Measurements from ENCODE around the gene ZSCAN12. TPM values are rescaled to one million over a fixed set of nuclear protein-coding genes. Genes with fewer than 3 reads are reported as not detected.

The ZSCAN12 gene
- total and polyA plus RNA-seq, 2 of the 13 experiments (the other 11 are each of a cell fraction or from before 2014, with no cell fraction given) = 2.8 to 8.9 TPM

- no peak for TF ChIP-seq ZZZ3 (CRISPR knock-in tag; IDR thresholded peaks at IDR 0.05; ENCODE audit: borderline replicate concordance)
- TF ChIP-seq ZNF33B (CRISPR knock-in tag; IDR thresholded peaks at IDR 0.05) = no peak
- TF ChIP-seq ZNF44 (CRISPR knock-in tag; IDR thresholded peaks at IDR 0.05) = no peak
- no peak for TF ChIP-seq MTERF4 (CRISPR knock-in tag; IDR thresholded peaks at IDR 0.05)
- no peak for TF ChIP-seq FOXK2 (IDR thresholded peaks at IDR 0.05)
- TF ChIP-seq ZNF816 (CRISPR knock-in tag; IDR thresholded peaks at IDR 0.05; ENCODE audit: borderline replicate concordance) = no peak
- no peak for TF ChIP-seq CAMTA2 (CRISPR knock-in tag; IDR thresholded peaks at IDR 0.05; ENCODE audit: borderline replicate concordance)
- no peak for TF ChIP-seq GPBP1L1 (CRISPR knock-in tag; IDR thresholded peaks at IDR 0.05)
These were observed 14.1 kb upstream of the ZSCAN12 start (continued) for GRCh38 chr6:28413681-28414080.

GRCh38 chr6:28410767-28411166, 11.2 kb upstream of the ZSCAN12 start:
- no peak overlapping the region for H2AFZ ChIP-seq (ENCODE audit: low read length)
- BruUV-seq (replicated peaks) = no TSS peak
- ChIA-PET CTCF (ENCODE audit: low intra/inter-chr PET ratio, low total read pairs) (no interaction called here), POLR2A (no interaction called here)
- intact Hi-C loops (cut with micrococcal nuclease; ENCODE audit: unreplicated experiment) (no loop called here), in situ Hi-C loops (cut with HindIII; ENCODE audit: extremely low pct_ligation_motif_present, low pct_unique_long_range_greater_than_20kb) (no loop called here)
- WGBS (ENCODE audit: low lambda C conversion rate) = 44% methylated on average over 2 of the region's 2 CpGs
- FAIRE-seq (no peak), DNase-seq (ENCODE audit: low spot score) (no peak), ATAC-seq (no peak)
- H3K27ac ChIP-seq (ENCODE audit: extremely low read length, insufficient read depth, low read length) = no peak overlapping the region
- no peaks in the 10 kb centered on the region for H3K4me1 ChIP-seq (ENCODE audit: insufficient read depth, low read length)
- no peaks in the 10 kb centered on the region for H3K79me2 ChIP-seq (ENCODE audit: insufficient read depth, low read length)
- no peaks in the 10 kb centered on the region for H4K20me1 ChIP-seq (ENCODE audit: insufficient read depth, low read length)
- H3K36me3 ChIP-seq (replicated peaks in 1 of 2; ENCODE audit: control insufficient read depth in 1 of 2, insufficient read depth in 2 of 2, low read length in 2 of 2) = no peaks in the 10 kb centered on the region
- H3K9me3 ChIP-seq (ENCODE audit: low read length) = no peaks in the 10 kb centered on the region
- no peak overlapping the region for H3K4me3 ChIP-seq (replicated peaks in 1 of 3; ENCODE audit: insufficient read depth in 1 of 3, low read depth in 2 of 3, low read length in 3 of 3)
- H3K4me2 ChIP-seq (ENCODE audit: low read depth, low read length) = no peak overlapping the region
- 0 out of 5 replicates have a peak, but pooled peaks cover 0 to 3% of the 10 kb centered on the region in 2 experiments for H3K27me3 ChIP-seq (ENCODE audit: control insufficient read depth in 1 of 2, insufficient read depth in 2 of 2, low read length in 2 of 2)
- H3K9ac ChIP-seq (ENCODE audit: insufficient read depth, low read depth, low read length) = no peak overlapping the region
- TF ChIP-seq HNRNPL (IDR thresholded peaks at IDR 0.05; ENCODE audit: low read depth, low read length) (no peak), ATF7-NPFF (CRISPR knock-in tag; IDR thresholded peaks at IDR 0.05; ENCODE audit: low read depth) (no peak), HNRNPK (IDR thresholded peaks at IDR 0.05; ENCODE audit: low read depth, low read length, poor library complexity, severe bottlenecking) (no peak), SYNCRIP (IDR thresholded peaks at IDR 0.05; ENCODE audit: insufficient read depth, low read depth, low read length) (no peak), BORCS8-MEF2B (CRISPR knock-in tag; IDR thresholded peaks at IDR 0.05) (no peak), HNRNPLL (IDR thresholded peaks at IDR 0.05; ENCODE audit: low read depth, low read length, poor library complexity, severe bottlenecking) (no peak), SOX13 (IDR thresholded peaks at IDR 0.05) (no peak), SOX13 (CRISPR knock-in tag; conservative IDR thresholded peaks at IDR 0.05 in 1 of 2, IDR thresholded peaks at IDR 0.05 in 1 of 2) (no peak), SRSF9 (IDR thresholded peaks at IDR 0.05; ENCODE audit: borderline replicate concordance, insufficient read depth, low read depth, low read length, poor library complexity, severe bottlenecking) (no peak), ZFP36L2 (CRISPR knock-in tag; IDR thresholded peaks at IDR 0.05) (no peak), MED1 (CRISPR knock-in tag; IDR thresholded peaks at IDR 0.05) (no peak), IRF9 (CRISPR knock-in tag; IDR thresholded peaks at IDR 0.05; ENCODE audit: borderline replicate concordance) (no peak), ZNF354B (CRISPR knock-in tag; IDR thresholded peaks at IDR 0.05) (no peak), TEF (CRISPR knock-in tag; IDR thresholded peaks at IDR 0.05) (no peak)

Measured in HepG2 (cell line).